HK-2 (cell line): Measurements from ENCODE around the gene CNIH4.
A peak's percentile ranks its signal among the peaks of the same experiment; 100 is the strongest.
"Not testable (repeated sequence)": the region's sequence is repeated elsewhere in the genome, so short reads cannot be mapped to it uniquely, and the experiment has no call there.

Experiments
- DNase-seq: peaks from one replicate; pipeline ENCODE4 v3.0.0-alpha.2; 2018; ENCODE audit not compliant: unreplicated experiment

Gene CNIH4

DNA sequence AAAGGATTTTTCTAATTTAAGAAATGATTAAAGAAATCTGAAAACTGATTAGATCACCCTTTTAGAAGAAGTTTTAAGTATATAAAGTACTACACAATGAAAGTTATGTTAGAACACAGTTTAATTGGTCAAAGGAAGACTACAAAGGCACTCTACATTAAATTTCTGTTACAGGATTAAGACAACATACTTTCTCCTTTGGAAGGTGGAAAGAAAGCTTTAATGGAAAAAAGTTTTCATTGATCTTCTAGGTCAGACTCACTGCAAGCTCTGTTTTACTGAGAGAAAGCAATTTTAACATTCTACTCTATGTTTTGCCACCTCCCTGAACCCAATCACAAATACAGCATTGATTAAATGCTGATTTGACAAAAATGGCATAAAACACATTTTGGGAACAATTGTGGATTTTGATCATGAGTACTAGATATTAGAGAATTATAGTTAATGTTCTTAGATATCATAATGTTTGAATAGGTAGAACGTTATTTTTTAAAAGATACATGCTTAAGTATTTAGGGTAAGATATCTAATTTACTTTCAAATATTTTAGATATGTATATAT, 45.9 kb downstream of the CNIH4 start:
- DNase-seq: no peak

DNA sequence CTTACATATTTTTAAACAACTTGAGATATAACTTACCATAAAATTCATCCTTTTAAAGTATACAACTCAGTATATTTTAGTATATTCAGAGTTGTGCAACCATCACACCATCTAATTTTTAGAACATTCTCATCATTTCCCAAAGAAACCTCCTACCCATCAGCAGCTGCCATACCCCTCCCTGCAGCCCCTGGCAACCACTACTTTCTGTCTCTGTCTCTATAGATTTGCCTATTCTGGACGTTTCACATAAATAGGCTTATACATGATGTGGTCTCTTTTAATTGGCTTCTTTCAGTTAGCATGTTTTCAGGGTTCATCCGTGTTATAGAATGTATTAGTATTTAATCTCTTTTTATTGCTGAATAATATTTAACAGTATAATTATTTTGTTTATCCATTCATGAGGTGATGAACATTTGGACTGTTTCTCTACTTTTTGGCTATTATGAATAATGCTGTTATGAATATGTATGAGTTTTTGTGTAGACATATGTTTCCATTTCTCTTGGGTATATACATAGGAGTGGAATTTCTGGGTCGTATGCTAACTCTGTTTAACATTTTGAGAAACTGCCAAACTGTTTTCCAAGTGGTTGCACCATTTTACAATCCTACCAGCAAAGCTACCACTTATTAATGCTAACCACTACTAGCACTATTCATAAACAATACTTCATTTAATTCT, 48.4 kb downstream of the CNIH4 start:
- DNase-seq: no peak

DNA sequence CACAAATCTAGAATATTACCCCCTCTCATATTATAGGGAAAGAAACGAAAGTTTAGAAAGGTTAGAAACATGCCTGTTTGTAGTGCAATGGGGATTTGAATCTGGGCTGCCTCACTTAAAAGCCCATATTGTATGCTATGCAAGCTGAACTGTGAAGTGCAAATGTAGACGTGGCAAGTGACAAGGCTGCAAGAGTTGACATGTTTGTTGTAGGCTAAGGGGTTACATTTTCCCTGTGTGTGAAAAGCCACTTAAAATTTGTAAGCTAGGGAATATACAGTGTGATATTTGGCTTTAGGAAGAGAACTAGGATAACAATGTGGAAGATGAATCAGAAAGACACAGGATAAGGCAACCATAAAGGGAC, 48.9 kb downstream of the CNIH4 start:
- DNase-seq: no peak

DNA sequence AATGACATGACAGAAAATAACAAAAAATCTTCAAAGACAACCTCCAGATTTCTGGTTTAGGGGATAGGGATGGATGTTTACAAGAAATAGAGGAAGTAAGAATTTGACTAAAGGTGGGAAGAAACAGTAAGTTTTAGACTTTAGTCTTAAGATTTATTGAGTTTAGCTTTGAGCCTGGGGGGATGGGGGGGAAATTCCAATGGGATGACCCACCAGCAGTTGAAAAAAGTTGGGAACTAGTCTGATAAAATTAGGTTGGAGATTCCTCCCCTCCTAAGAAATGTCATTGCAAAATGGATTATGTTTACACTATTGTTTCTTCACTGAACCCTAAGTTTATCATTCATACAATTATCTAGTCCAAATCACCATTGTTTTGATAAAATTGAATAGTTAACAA, 49.5 kb downstream of the CNIH4 start:
- DNase-seq: no peak

DNA sequence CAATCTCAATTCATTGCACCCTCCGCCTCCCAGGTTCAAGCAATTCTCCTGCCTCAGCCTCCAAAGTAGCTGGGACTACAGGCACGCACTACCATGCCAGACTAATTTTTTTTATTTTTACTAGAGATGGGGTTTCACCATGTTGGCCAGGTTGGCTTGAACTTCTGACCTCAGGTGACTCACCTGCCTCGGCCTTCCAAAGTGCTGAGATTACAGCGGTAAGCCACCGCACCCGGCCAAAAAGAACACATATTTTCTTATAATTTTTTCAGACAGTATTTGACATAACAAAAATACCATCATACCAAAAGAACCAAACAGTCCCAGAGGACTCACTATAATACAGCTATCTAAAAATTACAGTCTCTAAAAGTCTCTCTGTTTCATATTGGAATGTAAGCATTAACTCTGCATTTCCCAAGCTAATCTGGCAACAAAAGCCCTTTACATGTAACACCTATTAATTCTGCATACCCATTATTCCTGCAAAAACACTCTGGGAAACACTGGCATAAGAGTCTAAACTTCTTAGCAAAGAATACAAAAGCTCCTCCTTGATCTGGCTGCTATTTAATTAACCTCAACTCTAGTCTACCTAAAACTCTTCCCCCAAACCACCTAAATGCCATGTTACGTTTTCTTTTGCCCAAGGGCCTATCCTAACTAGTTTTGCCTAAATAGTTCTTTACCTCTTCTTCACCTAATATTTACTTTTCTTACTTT, 51.1 kb downstream of the CNIH4 start:
- DNase-seq: peak; percentile 20

DNA sequence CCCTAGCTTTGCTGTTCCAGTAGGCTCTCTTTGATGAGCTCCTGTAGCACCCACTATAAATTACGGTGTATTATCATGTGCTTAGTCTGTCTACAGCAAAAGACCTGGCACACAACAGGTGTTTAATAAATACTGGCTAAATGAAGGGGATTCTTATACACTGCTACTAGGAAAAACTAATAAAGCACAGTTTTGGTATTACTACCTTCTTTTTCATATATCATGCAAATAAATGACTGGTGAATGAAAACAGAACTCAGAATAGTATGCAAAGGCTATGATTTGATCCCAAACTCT, 51.6 kb downstream of the CNIH4 start:
- DNase-seq: no peak

DNA sequence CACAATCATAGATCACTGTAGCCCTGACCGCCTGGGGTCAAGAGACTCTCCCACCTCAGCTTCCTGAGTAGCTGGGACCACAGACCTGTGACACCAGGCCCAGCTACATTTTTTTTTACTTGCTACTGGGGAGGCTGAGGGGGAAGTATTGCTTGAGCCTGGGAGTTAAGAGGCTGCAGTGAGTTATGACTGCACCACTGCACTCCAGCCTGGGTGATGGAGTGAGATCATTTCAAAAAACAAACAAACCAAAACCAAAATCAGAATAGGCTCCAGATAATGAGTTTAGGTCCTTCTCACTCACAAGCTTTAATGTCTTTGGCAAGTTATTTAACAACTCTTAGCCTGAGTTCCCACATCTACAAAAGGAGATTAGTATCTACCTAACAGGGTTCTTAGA, 55.1 kb downstream of the CNIH4 start:
- peak; percentile 14 for DNase-seq

DNA sequence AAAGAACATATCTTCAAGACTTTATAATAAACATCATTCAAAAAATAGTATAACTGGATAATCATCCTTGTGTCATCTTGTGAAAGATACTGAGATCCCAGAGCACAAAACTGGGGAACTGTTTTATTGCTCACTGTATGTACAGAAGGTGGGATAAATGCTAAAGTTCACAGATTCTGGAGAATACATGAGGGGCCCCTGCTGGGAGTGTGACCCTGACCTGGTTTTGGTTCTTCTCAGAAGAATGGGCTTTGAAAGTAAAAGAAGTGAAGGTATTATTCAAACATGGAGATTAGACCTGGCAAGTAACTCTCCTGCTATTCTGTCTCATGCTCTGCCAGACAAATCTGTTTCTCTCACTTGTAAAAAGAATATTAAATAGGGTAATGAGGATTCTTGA, 63.4 kb downstream of the CNIH4 start:
- DNase-seq: no peak

DNA sequence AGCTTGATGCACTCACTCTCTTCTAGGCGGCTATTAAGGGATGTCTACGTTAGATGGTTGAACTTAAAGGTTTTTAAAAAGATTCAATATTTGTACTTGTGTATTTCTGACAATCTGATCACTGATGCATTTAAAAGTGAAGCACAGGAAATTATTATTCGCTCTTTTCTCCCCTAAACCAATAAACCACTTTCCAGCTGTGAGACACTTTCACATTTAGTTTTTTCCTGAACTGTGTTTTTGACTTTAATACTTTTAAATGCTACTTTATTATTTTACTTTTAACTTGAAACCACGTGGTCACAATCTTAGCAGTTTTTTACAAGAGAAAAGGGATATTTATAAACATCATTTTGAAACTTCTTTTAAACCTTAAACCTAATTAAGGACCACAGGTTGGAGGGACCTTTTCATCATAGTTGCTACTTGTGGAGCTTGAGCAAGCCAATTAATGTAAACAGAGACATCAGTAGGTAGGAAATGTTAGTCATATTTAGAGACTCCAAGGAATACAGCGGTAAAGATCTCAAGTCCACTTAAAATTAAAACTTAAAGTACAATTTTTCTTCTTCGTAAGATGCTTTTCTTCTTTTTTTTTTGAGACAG, 68.7 kb downstream of the CNIH4 start:
- no peak for DNase-seq

DNA sequence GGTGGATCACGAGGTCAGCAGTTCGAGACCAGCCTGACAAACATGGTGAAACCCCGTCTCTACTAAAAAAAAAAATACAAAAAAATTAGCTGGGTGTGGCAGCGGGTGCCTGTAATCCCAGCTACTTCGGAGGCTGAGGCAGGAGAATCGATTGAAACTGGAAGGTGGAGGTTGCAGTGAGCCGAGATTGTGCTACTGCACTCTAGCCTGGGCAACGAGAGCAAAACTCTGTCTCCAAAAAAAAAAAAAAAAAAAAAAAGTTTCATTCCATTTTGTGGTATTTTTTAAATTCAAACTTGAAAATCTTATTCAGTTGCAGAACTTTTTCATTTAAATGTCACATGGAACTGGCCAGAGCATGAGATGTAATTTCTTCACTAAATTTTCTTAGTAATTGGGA, 70.2 kb downstream of the CNIH4 start:
- not testable (repeated sequence) for DNase-seq

DNA sequence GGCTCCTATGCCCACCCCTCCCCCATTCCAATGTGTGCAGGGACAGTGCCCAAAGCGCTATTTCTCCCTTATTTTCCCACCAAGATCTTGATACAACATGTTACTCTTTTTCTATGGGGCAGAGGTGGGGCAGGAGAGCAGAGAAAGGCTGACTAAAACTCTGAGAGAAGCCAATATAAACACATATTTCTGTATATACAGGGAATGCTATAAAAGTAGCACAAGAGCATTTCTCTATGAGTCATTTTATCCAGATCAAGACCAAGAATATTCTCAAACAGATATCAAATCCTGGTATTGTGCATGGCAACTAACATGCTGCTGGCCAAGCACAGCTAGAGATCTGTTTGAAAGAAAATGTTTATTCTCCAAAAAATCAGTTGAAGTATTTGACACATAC, 70.7 kb downstream of the CNIH4 start:
- DNase-seq: no peak

DNA sequence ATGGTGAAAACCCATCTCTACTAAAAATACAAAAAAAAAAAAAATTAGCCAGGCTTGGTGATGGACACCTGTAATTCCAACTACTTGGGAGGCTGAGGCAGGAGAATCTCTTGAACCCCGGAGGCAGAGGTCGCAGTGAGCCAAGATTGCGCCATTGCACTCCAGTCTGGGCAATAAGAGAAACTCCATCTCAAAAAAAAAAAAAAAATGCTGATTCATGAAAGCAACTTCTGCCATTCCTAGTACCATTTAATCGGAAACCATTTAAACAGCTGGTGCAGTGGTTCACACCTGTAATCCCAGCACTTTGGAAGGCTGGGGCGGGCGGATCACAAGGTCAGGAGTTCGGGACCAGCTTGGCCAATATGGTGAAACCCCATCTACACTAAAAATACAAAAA, 72.0 kb downstream of the CNIH4 start:
- not testable (repeated sequence) for DNase-seq
